HCEC 1CT (cell line): Measurements from ENCODE around the gene YPEL1.
"Not testable (repeated sequence)": the region's sequence is repeated elsewhere in the genome, so short reads cannot be mapped to it uniquely, and the experiment has no call there.

Experiments
- DNase-seq: peaks from one replicate; pipeline ENCODE4 v3.0.0-alpha.2; 2017

The YPEL1 gene

GRCh38 chr22:21697880-21698279, 37.7 kb downstream of the YPEL1 start:
- DNase-seq = no peak

- DNase-seq = no peak
Measured at GRCh38 chr22:21697021-21697771, 38.4 kb downstream of the YPEL1 start.

- no peak for DNase-seq
Measured at GRCh38 chr22:21696115-21696514, 39.5 kb downstream of the YPEL1 start.

GRCh38 chr22:21695430-21696085, 40.0 kb downstream of the YPEL1 start:
- DNase-seq = no peak

DNA sequence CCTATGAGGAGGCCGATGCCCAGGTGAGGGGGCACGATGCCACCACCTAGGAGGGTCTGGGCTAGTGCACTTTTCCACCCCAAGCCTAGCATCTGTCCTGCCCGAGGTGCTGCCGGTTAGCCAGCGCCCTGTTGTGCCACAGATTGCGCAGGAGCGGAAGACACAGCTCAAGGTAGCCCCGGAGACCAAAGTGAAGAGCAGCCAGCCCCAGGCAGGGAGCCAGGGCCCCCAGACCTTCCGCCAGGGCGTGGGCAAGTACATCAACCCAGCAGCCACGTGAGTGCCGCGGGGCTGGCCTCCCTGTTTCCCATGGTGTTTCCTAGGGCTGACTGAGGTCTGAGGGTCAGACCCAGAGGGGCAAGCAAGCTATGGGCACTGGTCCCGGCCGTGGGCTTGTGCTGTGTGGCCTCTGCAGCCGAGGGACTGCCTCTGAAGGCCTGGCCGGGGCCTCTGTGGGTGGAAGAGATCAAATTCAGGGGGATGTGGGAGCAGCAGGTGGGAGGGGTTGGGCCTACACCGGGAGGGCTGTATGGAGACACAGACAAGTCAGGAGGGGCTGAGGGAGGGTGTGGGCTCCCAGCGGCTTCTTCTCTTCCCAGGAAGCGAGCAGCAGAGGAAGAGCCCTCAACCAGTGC, 40.7 kb downstream of the YPEL1 start:
- no peak for DNase-seq

DNA sequence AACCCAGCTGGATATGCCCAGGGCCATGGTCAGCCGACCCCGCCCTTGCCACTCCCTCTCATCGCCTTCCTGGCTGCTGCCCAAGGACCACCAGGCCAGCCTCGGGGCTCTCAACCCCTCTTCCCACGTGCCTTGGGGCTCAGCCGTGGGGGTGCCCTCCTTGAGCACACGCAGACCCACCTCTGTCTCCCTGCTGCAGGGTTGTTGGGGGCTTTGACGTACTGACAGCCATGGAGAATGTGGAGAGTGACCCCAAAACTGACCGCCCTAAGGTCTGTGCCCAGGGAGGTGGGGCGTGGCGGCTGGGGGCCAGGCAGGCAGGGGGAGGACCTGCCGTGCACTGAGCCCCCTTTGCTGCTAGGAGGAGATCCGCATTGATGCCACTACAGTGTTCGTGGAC, 41.2 kb downstream of the YPEL1 start:
- DNase-seq = no peak

DNA sequence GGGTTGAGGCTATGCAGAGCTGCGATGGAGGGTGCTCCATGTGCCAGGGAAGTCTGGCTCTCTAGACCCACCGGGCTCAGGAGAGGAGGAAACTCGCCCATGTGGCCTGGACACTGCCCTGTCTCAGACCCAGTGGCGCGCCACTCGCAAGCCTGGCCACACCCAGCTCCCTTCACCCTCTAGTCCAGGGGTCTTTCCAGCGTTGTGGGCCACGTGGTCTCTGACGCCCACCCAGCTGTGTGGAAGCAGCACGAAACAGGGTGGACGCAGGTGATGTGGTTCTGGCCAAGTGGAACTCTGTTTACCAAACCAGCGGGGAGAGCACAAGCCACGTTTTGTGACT, 41.6 kb downstream of the YPEL1 start:
- no peak for DNase-seq

- DNase-seq = no peak
Measured at GRCh38 chr22:21693333-21693998, 42.1 kb downstream of the YPEL1 start.

DNA sequence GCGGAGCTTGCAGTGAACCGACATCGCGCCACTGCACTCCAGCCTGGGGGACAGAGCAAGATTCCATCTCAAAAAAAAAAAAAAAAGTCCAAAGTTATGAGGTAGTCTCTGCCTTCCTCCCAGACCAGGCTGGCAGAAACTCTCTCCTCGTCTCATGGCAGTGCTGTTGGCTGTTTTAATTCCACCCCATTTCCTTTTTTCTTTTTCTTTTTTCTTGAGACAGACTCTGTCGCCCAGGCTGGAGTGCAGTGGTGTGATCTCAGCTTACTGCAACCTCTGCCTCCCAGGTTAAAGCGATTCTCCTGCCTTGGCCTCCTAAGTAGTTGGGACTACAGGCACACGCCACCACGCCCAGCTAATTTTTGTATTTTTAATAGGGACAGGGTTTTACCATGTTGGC, 42.7 kb downstream of the YPEL1 start:
- DNase-seq = not testable (repeated sequence)

- DNase-seq = no peak
Measured at GRCh38 chr22:21691816-21692215, 43.8 kb downstream of the YPEL1 start.

DNA sequence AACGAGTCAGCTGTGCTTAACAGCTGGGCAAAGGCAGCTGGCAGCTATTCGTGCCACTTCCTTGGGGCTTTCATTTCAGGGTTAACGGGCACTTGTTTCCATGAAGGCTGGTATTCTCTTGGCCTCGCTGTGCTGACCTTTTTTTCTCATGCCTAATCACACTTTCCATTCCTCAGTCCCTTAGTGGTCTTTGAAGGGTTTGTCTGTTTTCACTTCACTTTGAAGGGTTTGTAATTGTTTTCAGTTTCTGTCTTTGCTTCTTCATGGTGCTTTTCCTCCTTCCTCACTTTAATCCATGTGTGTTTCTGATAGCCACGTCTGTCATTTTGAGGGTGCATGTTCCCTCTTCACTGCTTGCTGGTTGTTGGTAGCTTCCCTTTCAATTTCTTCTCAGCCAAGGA, 45.2 kb downstream of the YPEL1 start:
- no peak for DNase-seq

GRCh38 chr22:21688706-21689381, 46.8 kb downstream of the YPEL1 start:
- no peak for DNase-seq

- no peak for DNase-seq
Measured at GRCh38 chr22:21688341-21688705, 47.3 kb downstream of the YPEL1 start.

GRCh38 chr22:21687685-21688259, 47.8 kb downstream of the YPEL1 start:
- DNase-seq = no peak

GRCh38 chr22:21686634-21687393, 48.8 kb downstream of the YPEL1 start:
- DNase-seq = no peak

DNA sequence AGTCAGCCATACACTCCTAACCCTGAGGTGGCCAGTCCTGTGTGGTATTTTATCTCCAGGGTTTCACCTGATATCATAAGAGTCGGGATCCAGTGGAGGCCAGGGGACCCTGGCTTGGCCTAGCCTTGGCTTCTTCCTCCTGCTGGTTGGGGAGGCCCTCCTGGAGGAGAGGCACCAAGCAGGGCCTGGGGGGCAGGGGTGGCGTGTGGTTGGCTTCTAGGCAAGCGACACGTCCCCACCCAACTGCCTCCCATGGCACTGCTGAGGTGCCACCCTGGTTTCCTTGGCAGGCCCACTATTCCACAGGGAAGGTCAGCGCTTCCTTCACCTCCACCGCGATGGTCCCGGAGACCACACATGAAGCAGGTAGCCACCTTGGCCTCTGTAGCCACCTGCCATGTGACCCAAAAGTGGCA, 49.4 kb downstream of the YPEL1 start:
- DNase-seq = no peak

GRCh38 chr22:21685164-21685513, 50.5 kb downstream of the YPEL1 start:
- no peak for DNase-seq

DNA sequence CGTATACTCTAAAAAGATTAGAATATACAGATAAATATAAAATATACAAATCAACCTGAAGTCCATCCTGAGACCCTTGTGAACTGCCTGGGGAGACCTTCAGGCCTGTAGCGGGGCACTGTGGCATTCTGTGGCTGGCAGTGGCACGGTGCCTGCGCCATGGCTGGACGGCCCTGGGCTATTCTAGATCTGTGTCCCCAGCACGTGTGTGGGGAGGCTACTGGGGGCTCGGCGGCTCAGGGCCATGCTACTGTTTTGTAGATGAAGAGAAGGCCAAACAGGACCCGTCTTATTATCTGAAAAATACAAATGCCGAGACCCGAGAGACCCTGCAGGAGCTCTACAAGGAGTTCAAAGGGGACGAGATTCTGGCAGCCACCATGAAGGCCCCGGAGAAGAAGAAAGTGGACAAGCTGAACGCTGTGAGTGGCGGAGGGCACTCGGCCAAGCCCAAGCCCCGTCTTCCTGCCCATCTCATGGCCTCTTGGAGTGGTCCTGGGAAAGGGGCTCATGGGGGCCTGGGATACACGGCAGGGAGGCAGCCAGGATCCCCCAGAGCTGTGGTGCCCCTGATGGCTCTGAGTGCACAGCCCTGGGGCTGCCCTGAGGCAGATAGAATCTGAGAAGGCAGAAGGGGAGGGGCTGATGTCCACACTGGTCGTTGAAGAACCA, 51.0 kb downstream of the YPEL1 start:
- no peak for DNase-seq

- DNase-seq = no peak
Measured at GRCh38 chr22:21683401-21683811, 52.2 kb downstream of the YPEL1 start.

DNA sequence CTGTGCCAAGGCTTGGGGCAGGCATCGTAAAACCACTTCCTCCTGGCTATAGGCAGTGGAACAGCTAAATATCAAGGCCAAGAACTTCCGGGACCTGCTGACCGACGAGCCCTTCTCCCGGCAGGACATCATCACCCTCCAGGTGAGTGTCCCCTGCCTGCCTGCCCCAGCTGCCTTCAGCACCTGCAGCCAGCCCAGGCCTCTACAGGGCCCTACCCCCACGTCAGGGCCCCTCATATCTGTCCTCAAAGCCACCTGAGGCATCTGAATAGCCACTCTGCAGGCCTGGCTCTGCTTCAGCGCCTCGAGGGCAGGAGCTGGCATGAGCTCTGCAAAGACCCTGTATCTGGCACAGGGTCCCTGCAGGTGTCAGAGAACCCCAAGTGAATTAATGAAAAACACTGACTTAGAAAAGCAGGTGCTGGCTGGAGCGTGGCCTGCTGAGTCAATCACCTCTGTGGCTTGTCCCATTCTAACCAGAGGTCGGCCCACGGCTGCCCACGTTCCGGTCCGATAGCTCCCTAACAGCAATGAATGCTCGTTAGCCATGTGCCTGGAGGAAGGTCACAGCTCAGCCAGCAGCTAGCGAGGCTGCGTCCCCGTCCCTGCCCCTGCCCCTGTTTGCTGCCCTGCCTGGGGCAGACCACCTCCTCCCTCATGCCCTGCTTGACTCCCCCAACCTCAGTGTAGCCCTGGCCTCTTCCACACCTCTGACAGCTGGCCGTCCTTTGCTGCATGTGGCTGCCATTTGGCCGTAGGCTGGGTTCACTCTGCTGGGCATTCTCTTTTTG, 53.0 kb downstream of the YPEL1 start:
- DNase-seq = no peak
